ENCODE results near the gene GMDS. TPM values are rescaled to one million over a fixed set of nuclear protein-coding genes. Genes with fewer than 3 reads are reported as not detected.

Gene GMDS
- total and polyA plus RNA-seq, 11 donors = 4.5 to 10.7 (median 7.0) TPM

GRCh38 chr6:1729750-1730140 lies 515.7 kb downstream of the GMDS start:
- TF ChIP-seq, protein P1, sequence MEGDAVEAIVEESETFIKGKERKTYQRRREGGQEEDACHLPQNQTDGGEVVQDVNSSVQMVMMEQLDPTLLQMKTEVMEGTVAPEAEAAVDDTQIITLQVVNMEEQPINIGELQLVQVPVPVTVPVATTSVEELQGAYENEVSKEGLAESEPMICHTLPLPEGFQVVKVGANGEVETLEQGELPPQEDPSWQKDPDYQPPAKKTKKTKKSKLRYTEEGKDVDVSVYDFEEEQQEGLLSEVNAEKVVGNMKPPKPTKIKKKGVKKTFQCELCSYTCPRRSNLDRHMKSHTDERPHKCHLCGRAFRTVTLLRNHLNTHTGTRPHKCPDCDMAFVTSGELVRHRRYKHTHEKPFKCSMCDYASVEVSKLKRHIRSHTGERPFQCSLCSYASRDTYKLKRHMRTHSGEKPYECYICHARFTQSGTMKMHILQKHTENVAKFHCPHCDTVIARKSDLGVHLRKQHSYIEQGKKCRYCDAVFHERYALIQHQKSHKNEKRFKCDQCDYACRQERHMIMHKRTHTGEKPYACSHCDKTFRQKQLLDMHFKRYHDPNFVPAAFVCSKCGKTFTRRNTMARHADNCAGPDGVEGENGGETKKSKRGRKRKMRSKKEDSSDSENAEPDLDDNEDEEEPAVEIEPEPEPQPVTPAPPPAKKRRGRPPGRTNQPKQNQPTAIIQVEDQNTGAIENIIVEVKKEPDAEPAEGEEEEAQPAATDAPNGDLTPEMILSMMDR (IDR thresholded peaks at IDR 0.05) = no peak
- TF ChIP-seq POLR2A (IDR thresholded peaks at IDR 0.05) = no peak
- intact Hi-C loops (cut with DNase I) = no loop called here
- no peaks in the 10 kb centered on the region for H3K27me3 ChIP-seq
- H3K36me3 ChIP-seq = no peaks in the 10 kb centered on the region
- ATAC-seq (no peak), DNase-seq (no peak)
- 92 to 96% (median 95%) methylated on average over 8 of the region's 8 CpGs for WGBS, 4 donors
- no peak overlapping the region for H3K27ac ChIP-seq
- H3K4me3 ChIP-seq = no peak overlapping the region
- peaks cover 0 to 6% (median 0%) of the 10 kb centered on the region in 12 donors for H3K4me1 ChIP-seq
- H3K9me3 ChIP-seq = peaks cover 0 to 16% (median 5%) of the 10 kb centered on the region in 12 donors

DNA sequence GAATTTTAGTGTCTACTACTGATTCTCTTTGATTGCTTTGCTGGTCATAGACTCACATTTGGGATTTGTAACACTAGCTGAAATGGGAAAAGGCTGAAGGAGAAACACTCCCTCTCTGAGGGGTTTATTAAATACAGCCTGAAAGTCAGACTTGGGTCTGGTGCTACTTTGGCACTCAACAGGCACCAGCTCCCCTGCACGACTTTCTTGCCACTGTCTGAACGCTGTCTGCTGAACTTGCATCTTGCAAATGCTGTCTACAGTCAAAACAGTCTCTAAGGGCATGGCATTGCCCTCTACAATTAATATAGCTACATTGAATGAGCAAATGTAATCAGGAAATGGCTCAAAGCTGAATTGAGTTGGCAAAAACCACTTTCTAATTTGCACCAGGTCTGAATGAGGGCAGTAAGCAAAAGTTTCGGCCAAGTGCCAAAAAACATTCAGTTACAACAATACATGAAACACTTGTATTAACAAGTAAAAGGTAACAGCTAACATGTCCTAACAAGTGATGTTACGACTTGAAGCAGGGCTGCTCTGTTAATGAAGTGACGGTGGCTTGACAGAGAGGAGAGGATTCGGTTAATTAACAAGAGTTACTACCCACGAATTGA lies 516.2 kb downstream of the GMDS start:
- Histone ChIP-seq H3K4me1 (peaks cover 0 to 9% (median under 1%) of the 10 kb centered on the region in 12 donors), H3K27me3 (no peaks in the 10 kb centered on the region), H3K27ac (no peak overlapping the region), H3K36me3 (no peaks in the 10 kb centered on the region), H3K4me3 (no peak overlapping the region), H3K9me3 (peaks cover 0 to 16% (median 5%) of the 10 kb centered on the region in 12 donors)
- 89 to 92% (median 90%) methylated on average over 7 of the region's 7 CpGs for WGBS, 4 donors
- DNase-seq (no peak), ATAC-seq (no peak)
- intact Hi-C loops (cut with DNase I) = no loop called here
- TF ChIP-seq, protein P1 (IDR thresholded peaks at IDR 0.05) = no peak
- no peak for TF ChIP-seq POLR2A (IDR thresholded peaks at IDR 0.05)

GRCh38 chr6:1726341-1726768 lies 519.0 kb downstream of the GMDS start:
- H3K4me3 ChIP-seq = no peak overlapping the region
- H3K36me3 ChIP-seq = no peaks in the 10 kb centered on the region
- ATAC-seq (no peak), DNase-seq (no peak)
- peaks cover 0 to 16% (median 4%) of the 10 kb centered on the region in 12 donors for H3K4me1 ChIP-seq
- TF ChIP-seq, protein P1 (IDR thresholded peaks at IDR 0.05) = no peak
- no peak for TF ChIP-seq POLR2A (IDR thresholded peaks at IDR 0.05)
- H3K27me3 ChIP-seq = no peaks in the 10 kb centered on the region
- intact Hi-C loops (cut with DNase I) = no loop called here
- 81 to 86% (median 85%) methylated on average over 11 of the region's 11 CpGs for WGBS, 4 donors
- peaks cover 0 to 11% (median 5%) of the 10 kb centered on the region in 12 donors for H3K9me3 ChIP-seq
- no peak overlapping the region for H3K27ac ChIP-seq

- Histone ChIP-seq H3K27ac (peak overlapping the region in 11 of 12 donors; percentile 15 to 82 (median 59)), H3K36me3 (no peaks in the 10 kb centered on the region), H3K4me3 (no peak overlapping the region), H3K27me3 (no peaks in the 10 kb centered on the region), H3K4me1 (peaks cover 0 to 16% (median 4%) of the 10 kb centered on the region in 12 donors), H3K9me3 (no peaks in the 10 kb centered on the region)
- TF ChIP-seq, protein P1 (IDR thresholded peaks at IDR 0.05) = no peak
- TF ChIP-seq POLR2A (IDR thresholded peaks at IDR 0.05) = no peak
- ATAC-seq (peak; percentile 90 to 99 (median 96)), DNase-seq (peak; percentile 63 to 84 (median 74))
- WGBS, 4 donors = 60 to 69% (median 63%) methylated on average over 8 of the region's 8 CpGs
- intact Hi-C loops (cut with DNase I) = loop anchor here in 1 of 10 donors (5.0 kb wide), 1 partner anchor 37 kb away; no protein-coding TSS in a partner anchor
Observed at GRCh38 chr6:1724616-1725015, 520.8 kb downstream of the GMDS start.

Data from heart left ventricle (tissue), 16 donors.